ENCODE data around the gene TRAPPC2.
"Not testable (repeated sequence)": the region's sequence is repeated elsewhere in the genome, so short reads cannot be mapped to it uniquely, and the experiment has no call there.

Gene TRAPPC2

GRCh38 chrX:13698432-13698831 is 36.0 kb downstream of the TRAPPC2 start:
- no peak for DNase-seq (ENCODE audit: low spot score)

- no peak for DNase-seq (ENCODE audit: low spot score)
Observed at GRCh38 chrX:13697976-13698375, 36.4 kb downstream of the TRAPPC2 start.

- DNase-seq (ENCODE audit: low spot score) = no peak
Observed at GRCh38 chrX:13697455-13697854, 37.0 kb downstream of the TRAPPC2 start.

- no peak for DNase-seq (ENCODE audit: low spot score)
Observed at GRCh38 chrX:13695601-13696115, 38.8 kb downstream of the TRAPPC2 start.

- DNase-seq (ENCODE audit: low spot score) = no peak
Observed at GRCh38 chrX:13694983-13695382, 39.4 kb downstream of the TRAPPC2 start.

- DNase-seq (ENCODE audit: low spot score) = no peak
Observed at GRCh38 chrX:13694359-13694758, 40.1 kb downstream of the TRAPPC2 start.

- DNase-seq (ENCODE audit: low spot score) = no peak
Observed at GRCh38 chrX:13693341-13693961, 41.0 kb downstream of the TRAPPC2 start.

GRCh38 chrX:13692771-13693231 is 41.6 kb downstream of the TRAPPC2 start:
- no peak for DNase-seq (ENCODE audit: low spot score)

GRCh38 chrX:13691841-13692371 is 42.5 kb downstream of the TRAPPC2 start:
- peak; percentile 17 for DNase-seq (ENCODE audit: low spot score)

- DNase-seq (ENCODE audit: low spot score) = peak; percentile 23
Observed at GRCh38 chrX:13690836-13691235, 43.6 kb downstream of the TRAPPC2 start.

GRCh38 chrX:13689741-13690211 is 44.6 kb downstream of the TRAPPC2 start:
- no peak for DNase-seq (ENCODE audit: low spot score)

GRCh38 chrX:13688958-13689740 is 45.3 kb downstream of the TRAPPC2 start, which contains the start of gene RAB9A:
RAB9A (plus strand) TSS chrX:13689128; CDS start chrX:13708747, 19,619 bp downstream.
- DNase-seq (ENCODE audit: low spot score) = peak; percentile 69

GRCh38 chrX:13688384-13688957 is 45.9 kb downstream of the TRAPPC2 start:
- DNase-seq (ENCODE audit: low spot score) = no peak

- DNase-seq (ENCODE audit: low spot score) = no peak
Observed at GRCh38 chrX:13687203-13687602, 47.2 kb downstream of the TRAPPC2 start.

GRCh38 chrX:13685126-13685763 is 49.2 kb downstream of the TRAPPC2 start:
- no peak for DNase-seq (ENCODE audit: low spot score)

- DNase-seq (ENCODE audit: low spot score) = no peak
Observed at GRCh38 chrX:13684361-13684760, 50.1 kb downstream of the TRAPPC2 start.

GRCh38 chrX:13681595-13681994 is 52.8 kb downstream of the TRAPPC2 start:
- DNase-seq (ENCODE audit: low spot score) = no peak

- not testable (repeated sequence) for DNase-seq (ENCODE audit: low spot score)
Observed at GRCh38 chrX:13679700-13680099, 54.7 kb downstream of the TRAPPC2 start.

GRCh38 chrX:13676885-13677284 is 57.5 kb downstream of the TRAPPC2 start:
- DNase-seq (ENCODE audit: low spot score) = no peak

GRCh38 chrX:13673016-13673415 is 61.4 kb downstream of the TRAPPC2 start:
- no peak for DNase-seq (ENCODE audit: low spot score)

- no peak for DNase-seq (ENCODE audit: low spot score)
Observed at GRCh38 chrX:13670197-13670596, 64.2 kb downstream of the TRAPPC2 start.

GRCh38 chrX:13669755-13670154 is 64.7 kb downstream of the TRAPPC2 start:
- not testable (repeated sequence) for DNase-seq (ENCODE audit: low spot score)
